Tibial nerve (tissue), 3 donors: ENCODE data around the gene KLHL20.

Experiments
- CTCF ChIP-seq, 5 experiments: fragments of 200-600 bp in 3 of 5; fragments of 450-650 bp in 2 of 5; sonication (generic) in 3 of 5; IDR thresholded peaks; one replicate each; pipeline ENCODE4 v1.5.1; 2016 to 2019; ENCODE audit warnings: antibody characterized with exemption in 5 of 5, mild to moderate bottlenecking in 3 of 5, moderate library complexity in 2 of 5
- POLR2A ChIP-seq, 2 donors: fragments of 450-650 bp; IDR thresholded peaks; one replicate each; pipeline ENCODE4 v1.6.1; 2017; ENCODE audit warnings: antibody characterized with exemption in 2 of 2, mild to moderate bottlenecking in 2 of 2, moderate library complexity in 2 of 2

DNA sequence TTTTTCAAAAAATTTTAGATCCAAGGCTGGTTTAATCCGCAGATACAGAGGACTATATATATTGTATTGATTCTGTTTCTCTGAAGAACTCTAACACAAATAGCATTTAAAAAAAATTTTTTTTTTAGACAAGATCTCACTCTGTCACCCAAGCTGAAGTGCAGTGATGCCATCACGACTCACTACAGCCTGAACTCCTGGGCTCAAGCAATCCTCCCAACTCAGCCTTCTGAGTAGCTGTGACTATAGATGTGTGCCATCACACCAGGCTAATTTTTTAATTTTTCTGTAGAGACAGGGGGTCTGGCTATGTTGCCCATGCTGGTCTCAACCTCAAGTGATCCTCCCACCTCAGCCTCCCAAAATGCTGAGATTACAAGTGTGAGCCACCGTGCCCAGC is 48.1 kb upstream of the KLHL20 start:
- TF ChIP-seq POLR2A (IDR thresholded peaks at IDR 0.05) (no peak), CTCF (IDR thresholded peaks at IDR 0.05) (no peak)
